ENCODE measurements around the gene RASGRF1.

Gene RASGRF1

GRCh38 chr15:79002581-79002980, 88.0 kb downstream of the RASGRF1 start:
- H3K4me3 ChIP-seq (IDR thresholded peaks at IDR 0.05; ENCODE audit: insufficient read depth, low read depth, low read length), result no peak overlapping the region
- no peaks in the 10 kb centered on the region for H3K27me3 ChIP-seq (ENCODE audit: insufficient read depth, low read depth)
- H3K27ac ChIP-seq, result no peak overlapping the region
- H3K79me2 ChIP-seq (ENCODE audit: insufficient read depth, low read depth), result no peaks in the 10 kb centered on the region
- TF ChIP-seq, protein P1, sequence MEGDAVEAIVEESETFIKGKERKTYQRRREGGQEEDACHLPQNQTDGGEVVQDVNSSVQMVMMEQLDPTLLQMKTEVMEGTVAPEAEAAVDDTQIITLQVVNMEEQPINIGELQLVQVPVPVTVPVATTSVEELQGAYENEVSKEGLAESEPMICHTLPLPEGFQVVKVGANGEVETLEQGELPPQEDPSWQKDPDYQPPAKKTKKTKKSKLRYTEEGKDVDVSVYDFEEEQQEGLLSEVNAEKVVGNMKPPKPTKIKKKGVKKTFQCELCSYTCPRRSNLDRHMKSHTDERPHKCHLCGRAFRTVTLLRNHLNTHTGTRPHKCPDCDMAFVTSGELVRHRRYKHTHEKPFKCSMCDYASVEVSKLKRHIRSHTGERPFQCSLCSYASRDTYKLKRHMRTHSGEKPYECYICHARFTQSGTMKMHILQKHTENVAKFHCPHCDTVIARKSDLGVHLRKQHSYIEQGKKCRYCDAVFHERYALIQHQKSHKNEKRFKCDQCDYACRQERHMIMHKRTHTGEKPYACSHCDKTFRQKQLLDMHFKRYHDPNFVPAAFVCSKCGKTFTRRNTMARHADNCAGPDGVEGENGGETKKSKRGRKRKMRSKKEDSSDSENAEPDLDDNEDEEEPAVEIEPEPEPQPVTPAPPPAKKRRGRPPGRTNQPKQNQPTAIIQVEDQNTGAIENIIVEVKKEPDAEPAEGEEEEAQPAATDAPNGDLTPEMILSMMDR (conservative IDR thresholded peaks at IDR 0.05; ENCODE audit: low read depth, low read length), result no peak
- H4K20me1 ChIP-seq (ENCODE audit: insufficient read depth), result no peaks in the 10 kb centered on the region
- no peak overlapping the region for H2AFZ ChIP-seq (ENCODE audit: low read depth)
- H3K4me2 ChIP-seq, result no peak overlapping the region
- no peaks in the 10 kb centered on the region for H3K4me1 ChIP-seq (ENCODE audit: low read depth, poor library complexity, severe bottlenecking)
- no peak overlapping the region for H3K9ac ChIP-seq
- H3K36me3 ChIP-seq (ENCODE audit: insufficient read depth), result no peaks in the 10 kb centered on the region

DNA sequence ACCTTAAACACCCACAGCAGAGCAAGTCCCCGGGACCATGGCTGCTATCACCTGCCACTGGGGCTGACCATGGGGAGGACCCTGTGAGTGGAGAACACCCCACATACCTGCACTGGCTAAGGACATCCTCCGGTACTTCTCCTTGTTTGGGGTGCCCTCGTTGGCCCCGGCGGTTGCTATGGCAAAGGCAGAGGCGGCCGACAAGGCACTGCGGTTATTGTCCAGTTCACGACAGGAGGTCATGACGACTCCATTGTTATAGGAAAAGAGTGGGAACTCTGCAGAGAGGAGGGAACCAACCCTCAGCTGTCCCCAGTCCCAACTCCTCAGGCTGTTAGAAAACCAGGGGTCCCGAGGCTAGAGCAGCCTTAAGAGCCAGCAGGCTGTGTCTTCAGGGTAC, 90.9 kb downstream of the RASGRF1 start:
- no peak overlapping the region for H3K9ac ChIP-seq
- H3K79me2 ChIP-seq (ENCODE audit: insufficient read depth, low read depth), result no peaks in the 10 kb centered on the region
- no peaks in the 10 kb centered on the region for H3K27me3 ChIP-seq (ENCODE audit: insufficient read depth, low read depth)
- no peak overlapping the region for H3K4me3 ChIP-seq (IDR thresholded peaks at IDR 0.05; ENCODE audit: insufficient read depth, low read depth, low read length)
- H3K4me1 ChIP-seq (ENCODE audit: low read depth, poor library complexity, severe bottlenecking), result no peaks in the 10 kb centered on the region
- no peak overlapping the region for H2AFZ ChIP-seq (ENCODE audit: low read depth)
- H3K36me3 ChIP-seq (ENCODE audit: insufficient read depth), result no peaks in the 10 kb centered on the region
- TF ChIP-seq, protein P1 (conservative IDR thresholded peaks at IDR 0.05; ENCODE audit: low read depth, low read length), result no peak
- no peak overlapping the region for H3K27ac ChIP-seq
- no peak overlapping the region for H3K4me2 ChIP-seq
- no peaks in the 10 kb centered on the region for H4K20me1 ChIP-seq (ENCODE audit: insufficient read depth)

GRCh38 chr15:78998526-78998925, 92.1 kb downstream of the RASGRF1 start:
- Histone ChIP-seq H3K79me2 (ENCODE audit: insufficient read depth, low read depth) (no peaks in the 10 kb centered on the region), H3K4me3 (IDR thresholded peaks at IDR 0.05; ENCODE audit: insufficient read depth, low read depth, low read length) (no peak overlapping the region), H3K27ac (no peak overlapping the region), H3K9ac (no peak overlapping the region), H2AFZ (ENCODE audit: low read depth) (no peak overlapping the region), H4K20me1 (ENCODE audit: insufficient read depth) (no peaks in the 10 kb centered on the region), H3K4me2 (no peak overlapping the region), H3K36me3 (ENCODE audit: insufficient read depth) (no peaks in the 10 kb centered on the region), H3K4me1 (ENCODE audit: low read depth, poor library complexity, severe bottlenecking) (no peaks in the 10 kb centered on the region), H3K27me3 (ENCODE audit: insufficient read depth, low read depth) (no peaks in the 10 kb centered on the region)
- TF ChIP-seq, protein P1 (conservative IDR thresholded peaks at IDR 0.05; ENCODE audit: low read depth, low read length), result no peak

DNA sequence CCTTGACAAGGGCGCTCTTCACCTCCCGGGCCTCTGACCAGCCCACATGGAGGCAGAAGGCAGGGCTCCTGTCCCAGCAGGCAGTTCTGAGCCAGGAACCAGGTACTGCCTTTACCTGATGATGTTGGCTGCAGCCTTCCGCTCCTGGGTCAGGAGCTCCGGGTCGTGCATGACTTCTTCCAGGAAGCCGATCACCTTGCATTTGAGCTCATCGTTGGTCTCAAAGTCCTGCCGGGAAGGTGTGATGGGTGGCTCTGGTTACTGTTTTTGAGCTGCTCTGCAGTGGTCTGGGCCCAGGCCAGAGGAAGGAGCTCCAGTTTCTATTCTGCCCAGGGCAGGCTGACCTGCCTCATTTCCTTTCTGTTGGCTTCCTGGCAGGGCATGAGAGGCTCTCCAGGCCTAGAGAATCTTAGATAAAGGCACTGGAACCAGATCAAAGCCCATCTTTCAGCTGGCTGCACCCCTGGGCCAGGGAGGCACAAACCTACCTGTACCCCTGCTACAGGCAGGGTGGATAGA, 92.5 kb downstream of the RASGRF1 start:
- Histone ChIP-seq H4K20me1 (ENCODE audit: insufficient read depth) (no peaks in the 10 kb centered on the region), H3K79me2 (ENCODE audit: insufficient read depth, low read depth) (no peaks in the 10 kb centered on the region), H3K27ac (no peak overlapping the region), H3K4me3 (IDR thresholded peaks at IDR 0.05; ENCODE audit: insufficient read depth, low read depth, low read length) (no peak overlapping the region), H3K27me3 (ENCODE audit: insufficient read depth, low read depth) (no peaks in the 10 kb centered on the region), H3K4me1 (ENCODE audit: low read depth, poor library complexity, severe bottlenecking) (no peaks in the 10 kb centered on the region), H3K36me3 (ENCODE audit: insufficient read depth) (no peaks in the 10 kb centered on the region), H3K4me2 (no peak overlapping the region), H2AFZ (ENCODE audit: low read depth) (no peak overlapping the region), H3K9ac (no peak overlapping the region)
- TF ChIP-seq, protein P1 (conservative IDR thresholded peaks at IDR 0.05; ENCODE audit: low read depth, low read length), result no peak
